GM19455 (cell line): ENCODE results near the gene PPP2R5D.
A peak's percentile ranks its signal among the peaks of the same experiment; 100 is the strongest.
"Not testable (repeated sequence)": the region's sequence is repeated elsewhere in the genome, so short reads cannot be mapped to it uniquely, and the experiment has no call there.

Experiments
- ATAC-seq: cut with Tn5 transposase; IDR thresholded peaks from one replicate; pipeline ENCODE4 v1.9.1; 2021; ENCODE audit not compliant: unreplicated experiment

Gene PPP2R5D

GRCh38 chr6:42988486-42989020, 4.2 kb downstream of the PPP2R5D start:
- ATAC-seq = no peak

- no peak for ATAC-seq
Observed at GRCh38 chr6:42989923-42990322, 5.6 kb downstream of the PPP2R5D start.

GRCh38 chr6:42993445-42993844, 9.1 kb downstream of the PPP2R5D start:
- ATAC-seq = no peak

- ATAC-seq = no peak
Observed at GRCh38 chr6:42996513-42996912, 12.1 kb downstream of the PPP2R5D start.

- not testable (repeated sequence) for ATAC-seq
Observed at GRCh38 chr6:42998205-42998604, 13.8 kb downstream of the PPP2R5D start.

GRCh38 chr6:43001843-43002242, 17.5 kb downstream of the PPP2R5D start:
- no peak for ATAC-seq

GRCh38 chr6:43005844-43006243, 21.5 kb downstream of the PPP2R5D start:
- ATAC-seq = no peak

- no peak for ATAC-seq
Observed at GRCh38 chr6:43006251-43006650, 21.9 kb downstream of the PPP2R5D start.

- ATAC-seq = no peak
Observed at GRCh38 chr6:43007126-43007525, 22.8 kb downstream of the PPP2R5D start.

GRCh38 chr6:43009124-43009523, 24.8 kb downstream of the PPP2R5D start:
- ATAC-seq = no peak

GRCh38 chr6:43011207-43011606, 26.8 kb downstream of the PPP2R5D start:
- ATAC-seq = no peak

GRCh38 chr6:43012364-43012763, 28.0 kb downstream of the PPP2R5D start:
- ATAC-seq = no peak

GRCh38 chr6:43013097-43013842, 28.9 kb downstream of the PPP2R5D start:
- ATAC-seq = peak; percentile 14

- ATAC-seq = peak; percentile 89
Observed at GRCh38 chr6:43013843-43014433, 29.6 kb downstream of the PPP2R5D start, which contains the start of the genes KLHDC3 and MEA1. KLHDC3 (plus strand) TSS chr6:43014249; CDS start chr6:43017193, 2,944 bp downstream. MEA1 (minus strand) TSS chr6:43013946; CDS start chr6:43013813, 133 bp downstream.

GRCh38 chr6:43014434-43014909, 30.1 kb downstream of the PPP2R5D start:
- ATAC-seq = no peak

- ATAC-seq = no peak
Observed at GRCh38 chr6:43016176-43016942, 32.0 kb downstream of the PPP2R5D start.

- ATAC-seq = no peak
Observed at GRCh38 chr6:43016943-43017334, 32.6 kb downstream of the PPP2R5D start.

- no peak for ATAC-seq
Observed at GRCh38 chr6:43019152-43019551, 34.8 kb downstream of the PPP2R5D start.

- ATAC-seq = no peak
Observed at GRCh38 chr6:43020052-43020705, 35.8 kb downstream of the PPP2R5D start.

GRCh38 chr6:43020847-43021246, 36.5 kb downstream of the PPP2R5D start:
- no peak for ATAC-seq
